HG02852 (cell line): ENCODE data around the gene NEGR1.

Experiments used
- ATAC-seq: cut with Tn5 transposase; IDR thresholded peaks from one replicate; pipeline ENCODE4 v1.9.1; 2021; ENCODE audit warnings: mild to moderate bottlenecking, moderate library complexity; ENCODE audit not compliant: unreplicated experiment

The NEGR1 gene

DNA sequence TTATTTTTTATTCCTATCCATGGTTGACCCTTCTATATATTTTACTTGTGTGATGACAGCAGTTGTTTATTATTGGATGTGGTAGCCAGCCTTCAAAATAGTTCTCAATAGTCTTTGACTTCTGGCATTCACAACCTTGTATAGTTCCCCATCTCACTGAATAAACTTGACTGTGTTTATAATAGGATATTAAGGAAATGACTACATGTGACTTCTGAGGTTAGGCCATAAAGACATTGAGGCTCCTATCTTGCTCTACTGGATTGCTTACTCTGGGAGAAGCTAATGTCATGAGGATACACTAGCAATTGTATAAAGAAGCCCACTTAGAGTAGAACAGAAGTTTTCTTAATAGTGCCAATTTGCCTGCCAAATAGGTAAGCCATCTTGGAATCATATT is 231.8 kb downstream of the NEGR1 start:
- ATAC-seq: no peak

DNA sequence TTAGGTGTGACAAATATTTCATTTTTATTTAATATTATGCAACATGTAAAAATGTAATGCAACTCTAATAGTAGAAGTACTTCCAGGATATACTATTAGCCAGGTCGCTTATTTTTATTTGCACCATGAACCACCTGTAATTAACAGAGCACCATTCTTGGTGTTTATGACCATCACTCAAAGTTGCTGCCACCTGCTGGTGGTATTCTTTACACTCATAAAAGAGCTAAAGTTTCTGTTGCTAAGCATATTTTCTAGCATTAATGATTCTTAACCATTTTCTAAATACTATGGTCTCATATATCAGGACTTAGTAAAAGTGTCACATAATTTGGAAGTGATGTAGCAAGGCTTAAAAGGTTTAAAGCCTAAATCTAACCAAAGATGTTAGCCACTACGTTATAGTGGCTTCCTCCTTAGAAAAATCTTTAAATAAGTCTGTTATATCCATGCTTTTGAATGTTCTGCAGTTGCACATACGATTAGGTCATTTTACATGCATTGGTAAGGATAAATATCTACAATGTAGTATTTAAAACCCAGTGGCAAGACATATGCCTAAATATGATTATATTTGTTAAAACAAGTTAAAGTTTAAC is 244.5 kb downstream of the NEGR1 start:
- ATAC-seq: peak; percentile 69

DNA sequence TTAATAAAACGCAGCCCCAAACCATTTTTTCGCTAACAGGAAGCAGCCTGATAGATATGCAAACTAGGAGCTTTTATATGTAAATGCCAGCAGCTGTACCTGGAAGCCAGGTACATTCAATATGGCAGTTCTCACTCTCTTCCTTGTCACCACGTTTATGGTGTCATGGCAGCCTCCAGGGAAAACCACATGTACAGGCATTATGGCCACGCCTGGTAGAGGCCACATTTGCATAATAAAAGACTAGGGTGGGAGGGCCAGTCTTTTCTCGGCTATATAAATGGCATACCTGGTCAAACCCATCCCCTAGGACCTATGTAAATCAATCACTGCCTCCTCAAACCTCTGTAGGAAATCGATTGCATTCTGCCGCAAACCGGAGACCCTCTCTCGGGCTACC is 247.5 kb downstream of the NEGR1 start:
- no peak for ATAC-seq

DNA sequence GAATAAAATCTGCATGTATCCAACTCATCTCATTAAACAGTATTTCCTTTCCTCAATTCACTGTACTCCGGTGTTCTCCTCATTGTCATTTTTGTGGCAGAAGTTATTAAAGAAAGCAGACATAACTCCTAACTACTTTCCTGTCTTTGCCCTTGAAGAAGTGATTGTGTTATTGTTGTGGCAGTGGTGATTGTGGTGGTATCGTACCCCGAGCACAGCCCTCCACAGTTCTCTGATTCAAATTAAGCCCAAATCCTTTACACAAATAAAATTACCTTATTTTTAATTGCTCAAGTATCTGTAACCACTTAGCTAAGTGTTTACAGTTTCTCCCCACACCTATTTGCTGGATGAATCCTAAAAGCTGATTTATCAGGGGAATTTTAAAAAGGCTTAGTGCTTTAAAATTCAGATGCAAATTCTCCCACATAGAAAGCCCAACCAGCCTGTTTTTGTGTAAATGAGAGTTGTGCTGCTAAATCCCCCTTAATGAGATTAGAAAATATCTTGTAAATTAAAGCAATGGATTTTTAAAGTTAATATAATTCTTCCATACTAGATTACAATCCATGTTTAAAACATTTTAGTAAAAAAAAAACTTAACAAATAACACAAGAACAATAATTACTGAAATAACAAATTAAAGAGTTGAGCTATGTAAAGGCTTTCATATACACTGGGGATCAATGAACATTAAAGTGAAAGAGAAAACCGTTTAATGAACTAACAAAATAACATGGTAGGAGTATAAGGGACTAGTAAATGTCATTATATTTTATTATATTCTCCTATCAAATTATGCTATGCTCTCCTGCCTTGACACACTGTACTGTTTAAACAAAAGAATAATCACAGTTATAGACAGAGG is 259.0 kb downstream of the NEGR1 start:
- ATAC-seq: no peak

DNA sequence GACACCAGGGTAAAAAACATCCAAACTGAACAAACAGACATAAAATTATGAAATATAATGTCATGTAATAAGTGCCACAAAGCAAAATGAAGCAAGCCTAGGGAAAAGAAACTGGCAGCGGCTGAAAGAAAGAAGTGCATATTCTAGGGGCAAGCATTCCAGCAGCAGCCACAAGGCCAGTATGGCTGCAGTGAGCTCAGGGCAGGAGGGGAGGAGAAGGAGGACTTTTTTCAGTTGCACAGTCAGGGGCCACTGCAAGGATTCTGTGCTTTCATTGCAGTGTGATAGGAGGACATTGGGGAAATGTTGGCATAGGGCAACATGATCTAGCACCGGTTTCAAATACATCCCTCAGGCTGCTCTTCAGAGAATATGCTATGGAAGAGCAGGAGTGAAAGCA is 263.8 kb downstream of the NEGR1 start:
- ATAC-seq: no peak

DNA sequence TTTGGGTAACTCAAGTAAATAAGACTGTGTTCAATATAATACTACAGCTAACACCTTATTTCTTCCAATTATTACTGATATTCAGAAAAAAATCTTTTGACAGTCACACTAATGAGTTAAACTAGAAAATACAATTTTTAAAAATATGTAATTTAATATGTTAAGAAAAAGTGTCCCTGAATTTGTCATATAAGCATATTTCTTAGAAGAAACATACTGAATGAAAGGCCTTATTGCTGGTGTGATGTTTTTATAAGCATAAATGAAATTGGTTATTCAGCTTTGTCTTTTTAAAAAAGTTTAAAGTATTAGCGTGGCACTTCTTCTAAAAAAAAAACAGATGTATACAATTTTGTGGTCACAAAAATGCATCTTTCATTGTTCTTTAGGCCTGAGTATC is 267.3 kb downstream of the NEGR1 start:
- ATAC-seq: no peak

DNA sequence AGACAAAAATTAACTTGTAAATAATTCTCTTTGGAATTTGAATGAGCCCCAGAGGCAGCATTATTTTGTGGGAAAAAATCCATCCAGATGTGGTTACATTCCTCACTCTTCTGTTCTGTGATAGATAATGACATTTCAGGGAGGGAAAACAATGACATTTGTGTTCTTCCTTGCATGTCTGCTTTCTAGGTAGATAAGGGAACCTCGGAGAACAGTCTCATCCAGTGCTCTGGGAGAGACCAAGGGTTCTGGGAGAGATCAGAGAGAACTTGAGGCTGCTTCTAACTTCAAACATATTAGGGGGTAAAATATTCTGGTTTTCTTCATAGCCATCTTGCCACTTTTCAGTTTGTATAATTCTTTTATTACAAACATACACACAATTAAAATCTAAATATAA is 269.2 kb downstream of the NEGR1 start:
- ATAC-seq: no peak

DNA sequence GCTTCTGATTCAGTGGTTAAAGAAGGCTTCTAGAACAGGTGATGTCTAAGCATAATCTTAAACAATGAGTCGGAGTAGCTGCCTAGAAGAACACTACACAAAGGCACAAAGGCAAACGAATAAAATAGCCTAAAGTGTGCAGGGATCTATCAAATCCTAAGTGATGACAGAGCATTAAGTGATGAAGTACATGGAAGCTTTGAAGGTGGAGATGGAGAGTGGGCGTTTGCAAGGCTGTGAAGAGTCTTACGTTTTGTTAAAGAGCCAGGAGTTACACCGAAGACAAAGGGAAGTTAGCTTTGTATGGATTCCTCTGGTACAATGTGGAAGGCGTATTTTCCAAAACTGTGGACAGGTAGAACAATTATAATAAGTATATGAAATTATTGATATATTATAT is 270.6 kb downstream of the NEGR1 start:
- no peak for ATAC-seq

DNA sequence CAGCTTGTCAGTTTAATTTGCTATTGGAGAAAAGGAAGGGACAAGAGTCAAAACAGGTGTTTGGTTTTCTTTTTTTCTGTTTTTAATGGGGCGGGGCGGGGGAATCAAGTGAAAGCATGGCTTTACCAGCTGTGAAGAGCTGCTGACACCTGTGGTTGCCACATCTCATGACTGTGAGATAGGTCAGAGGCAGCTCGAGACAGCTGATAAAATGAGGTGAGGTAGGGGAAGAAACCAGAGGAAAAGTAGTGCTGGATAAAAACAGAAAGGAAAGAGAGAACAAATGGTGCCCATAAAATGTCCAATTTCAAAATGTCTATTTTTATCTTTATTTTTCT is 272.3 kb downstream of the NEGR1 start:
- ATAC-seq: no peak

DNA sequence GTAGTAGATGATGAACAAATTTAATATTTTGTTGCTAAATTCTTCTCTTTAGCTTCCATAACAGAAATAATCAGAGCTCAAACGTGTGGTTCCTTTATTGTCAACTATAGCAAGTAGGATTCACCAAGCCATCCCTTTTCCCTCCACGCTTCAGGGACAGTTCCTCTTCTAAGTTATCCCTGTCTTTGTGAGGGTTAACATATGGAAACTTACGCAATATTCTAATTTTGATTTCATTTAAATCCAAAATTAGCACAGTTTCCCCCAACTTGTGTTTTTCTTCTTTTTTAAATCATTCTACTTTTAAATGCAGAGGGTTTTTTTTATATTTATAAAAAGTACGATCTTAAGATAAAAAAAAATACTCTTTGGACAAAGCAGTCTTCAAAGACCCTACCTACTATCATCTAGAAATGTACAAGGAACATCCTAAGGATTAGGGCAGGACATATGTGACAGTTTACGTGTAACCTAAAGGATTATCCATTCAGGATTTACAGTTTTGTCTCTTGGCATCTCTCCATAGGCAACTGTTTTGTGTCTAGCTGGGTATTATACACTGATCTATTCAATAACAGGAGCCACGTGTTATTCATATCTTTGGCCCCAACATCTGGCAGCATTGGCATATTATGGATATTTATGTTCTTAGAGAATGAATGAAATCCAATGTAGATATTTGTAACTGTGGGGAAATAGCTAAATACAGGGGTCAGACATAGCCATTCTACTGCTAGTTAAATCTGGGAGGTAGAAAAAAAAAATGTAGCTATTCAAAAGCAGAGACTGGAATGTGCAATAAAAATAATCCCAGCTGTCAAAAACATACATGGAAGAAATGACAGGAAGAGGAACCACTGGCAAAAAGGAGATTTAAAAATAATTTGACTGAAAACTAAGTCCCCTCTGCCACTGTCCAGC is 272.9 kb downstream of the NEGR1 start:
- no peak for ATAC-seq

DNA sequence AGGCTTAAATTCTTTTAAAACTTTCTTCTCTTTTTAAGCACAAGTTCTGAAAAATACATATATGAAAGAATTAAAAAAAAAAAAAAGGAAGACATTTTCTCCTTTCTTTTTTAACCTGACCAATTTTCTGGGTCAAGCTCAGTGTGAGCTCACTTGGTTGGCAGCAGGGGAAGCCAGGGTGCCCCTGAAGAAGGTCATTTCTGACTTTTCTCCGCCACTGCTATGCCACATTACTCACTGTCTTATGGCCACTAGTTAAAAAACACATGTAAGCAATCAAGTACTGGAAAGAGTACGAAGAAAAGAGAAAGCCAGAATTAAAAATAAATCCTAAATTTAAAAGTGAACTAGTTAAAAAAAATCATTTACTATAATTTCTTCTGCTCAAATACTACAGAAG is 275.0 kb downstream of the NEGR1 start:
- no peak for ATAC-seq

DNA sequence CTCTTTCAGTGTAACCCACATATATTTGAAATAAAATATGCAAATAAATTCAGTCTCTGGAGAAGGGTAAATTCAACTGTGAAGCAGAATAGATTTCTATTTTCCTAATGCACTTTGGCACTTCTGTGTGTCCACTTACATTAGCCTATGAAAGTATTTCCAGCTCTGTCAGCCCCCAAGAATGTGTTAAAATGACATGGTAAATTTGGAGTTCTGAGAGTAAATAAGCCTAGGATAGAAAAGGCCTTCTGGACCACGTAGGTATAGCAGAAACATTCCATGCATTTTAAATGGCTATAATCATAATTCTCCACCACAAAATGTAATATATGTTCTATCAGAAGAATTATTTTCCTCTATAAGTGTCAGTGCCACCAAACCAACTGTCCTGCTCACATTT is 276.2 kb downstream of the NEGR1 start:
- ATAC-seq: no peak

DNA sequence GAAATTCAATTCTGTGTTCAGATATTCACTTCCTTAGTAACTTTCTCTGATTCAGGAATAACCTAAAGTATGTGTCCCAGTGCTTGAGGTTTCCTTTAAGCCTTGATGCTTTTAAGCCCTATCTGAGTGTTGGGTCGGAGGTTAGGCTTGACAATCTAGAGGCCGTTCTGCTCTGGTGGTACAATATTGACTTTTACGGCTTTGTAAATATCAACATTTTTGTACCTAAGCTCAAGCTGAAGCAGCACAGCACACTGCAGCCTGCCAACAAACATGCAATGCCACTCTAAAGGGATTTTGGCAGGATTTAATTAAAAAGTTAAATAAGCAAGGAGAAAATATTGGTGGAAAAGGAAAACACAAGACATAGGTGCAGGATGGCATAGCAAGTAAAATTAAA is 279.2 kb downstream of the NEGR1 start:
- no peak for ATAC-seq

DNA sequence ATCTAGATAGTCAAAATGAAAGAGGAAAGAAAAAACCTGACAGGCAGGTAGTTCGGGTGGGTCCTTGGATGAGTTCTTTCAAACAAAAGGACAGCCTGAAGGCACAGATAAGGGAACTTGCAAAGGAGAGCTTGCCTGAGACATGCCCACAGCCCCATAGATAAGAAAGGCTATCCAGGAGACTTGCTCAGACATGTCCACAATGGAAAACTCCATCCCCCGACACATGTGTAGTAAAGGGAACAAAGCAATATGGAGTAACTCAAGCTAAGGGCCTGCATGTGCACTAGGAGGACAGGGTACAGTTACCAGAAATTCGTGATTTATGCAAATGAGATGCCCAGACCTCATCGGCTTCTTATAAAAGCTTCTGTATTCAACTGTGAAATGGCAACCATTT is 281.5 kb downstream of the NEGR1 start:
- ATAC-seq: no peak

DNA sequence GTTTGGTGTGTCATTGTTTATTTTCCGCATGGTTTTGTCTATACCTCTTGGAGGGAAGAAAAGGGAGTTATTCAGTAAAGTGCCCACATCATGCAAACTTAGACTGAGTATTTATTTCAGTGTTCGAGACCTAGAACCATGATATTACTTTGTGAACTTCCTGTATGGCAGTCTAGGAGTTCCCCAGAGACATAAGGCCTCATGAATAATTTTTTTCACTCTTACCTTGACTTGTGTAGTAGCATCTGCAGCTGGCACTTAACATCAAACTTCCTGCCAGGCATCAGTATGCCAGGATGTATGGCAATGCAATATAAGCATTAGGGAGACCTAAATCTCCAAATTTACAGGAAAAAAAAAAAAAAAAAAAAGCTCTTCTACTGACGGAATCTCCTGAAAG is 287.7 kb downstream of the NEGR1 start:
- ATAC-seq: no peak

DNA sequence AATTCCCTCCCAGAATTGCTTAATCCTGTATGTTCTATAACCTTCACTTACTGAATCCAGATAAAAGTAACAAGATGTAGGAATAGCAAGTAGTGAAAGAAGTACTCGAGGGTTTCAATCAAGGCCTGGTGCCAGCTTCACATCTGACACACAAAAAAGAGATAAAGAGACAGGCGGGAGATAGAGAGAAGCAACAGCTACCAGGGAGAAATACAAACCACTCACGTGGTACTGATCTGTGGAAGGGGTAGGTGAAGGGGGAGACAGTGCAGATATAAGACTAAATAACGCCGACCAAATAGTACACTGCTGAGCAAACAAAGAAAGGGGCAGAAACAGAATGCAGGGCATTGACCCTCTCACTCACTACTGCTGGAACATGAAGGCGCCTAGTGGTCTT is 295.2 kb downstream of the NEGR1 start:
- no peak for ATAC-seq

DNA sequence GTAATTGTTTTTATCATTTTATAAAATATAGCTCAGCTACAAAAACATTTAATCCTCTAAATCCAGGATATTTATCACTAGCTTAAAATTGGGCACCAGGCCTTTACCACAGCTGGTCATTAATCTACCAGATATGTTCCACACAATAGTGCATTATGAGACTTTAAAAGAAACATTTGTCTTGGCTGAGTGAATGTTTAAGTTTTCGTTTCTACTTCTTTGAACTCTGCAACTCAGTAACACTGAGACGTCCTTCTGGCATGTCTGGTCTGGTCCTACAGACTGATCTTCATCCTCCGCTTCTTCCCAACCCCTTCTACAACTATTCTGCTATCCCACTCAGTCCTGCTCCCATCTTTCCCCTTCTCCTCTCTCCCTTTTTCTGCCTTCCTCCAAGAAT is 296.2 kb downstream of the NEGR1 start:
- no peak for ATAC-seq

DNA sequence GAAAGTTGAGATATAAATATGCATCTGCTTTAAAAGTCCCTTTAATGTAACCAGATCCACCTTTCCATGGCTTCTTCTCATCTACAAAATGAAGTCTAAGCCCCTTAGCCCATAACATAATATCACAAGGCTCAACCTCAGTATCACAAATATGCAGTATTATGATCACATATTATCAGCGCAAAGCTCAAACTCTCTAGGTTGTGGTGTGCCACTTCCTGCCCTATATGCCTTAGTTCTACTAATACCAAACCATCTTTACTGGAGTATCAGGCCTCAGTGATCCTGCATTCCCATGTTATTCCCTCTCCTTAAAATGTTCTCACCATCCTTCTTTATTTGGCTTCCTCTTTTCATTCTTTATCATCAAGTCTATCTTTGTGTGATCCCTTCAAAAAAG is 301.8 kb downstream of the NEGR1 start:
- no peak for ATAC-seq

DNA sequence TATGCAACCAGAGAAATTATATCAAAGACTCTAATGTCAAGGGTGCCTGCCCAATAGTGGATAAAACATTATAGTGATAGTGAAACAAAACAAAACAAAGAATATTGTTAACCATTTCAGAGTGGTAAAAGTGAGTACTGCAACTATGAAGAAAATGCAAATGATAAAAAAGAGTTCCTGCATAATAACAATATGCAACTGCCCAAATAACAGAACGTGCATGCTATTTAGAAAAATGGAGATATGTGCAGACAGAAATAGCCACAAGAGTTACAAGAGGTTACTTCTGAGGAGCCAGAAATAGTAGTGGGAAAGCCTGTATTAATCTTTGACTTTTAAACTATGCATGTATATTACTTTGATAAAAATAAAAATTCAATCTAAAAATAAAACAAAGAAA is 302.5 kb downstream of the NEGR1 start:
- ATAC-seq: no peak

DNA sequence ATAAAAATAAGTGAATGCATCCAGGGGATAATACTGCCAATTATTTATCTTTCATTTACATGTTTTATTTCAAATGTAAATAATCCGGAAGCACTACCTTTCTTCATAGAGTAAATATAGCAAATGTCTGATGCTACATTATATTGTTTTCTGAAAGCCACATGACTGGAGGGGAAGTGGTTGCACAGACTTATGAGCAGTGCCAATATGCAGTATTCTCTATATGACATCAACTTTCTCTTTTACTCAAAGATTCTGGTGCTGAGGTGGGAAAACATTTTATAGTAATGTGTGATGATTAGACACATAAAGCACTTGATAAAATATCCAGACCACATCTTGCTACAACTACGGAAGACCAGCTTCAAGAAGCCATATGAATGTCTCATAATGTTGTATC is 314.7 kb downstream of the NEGR1 start:
- peak; percentile 87 for ATAC-seq

DNA sequence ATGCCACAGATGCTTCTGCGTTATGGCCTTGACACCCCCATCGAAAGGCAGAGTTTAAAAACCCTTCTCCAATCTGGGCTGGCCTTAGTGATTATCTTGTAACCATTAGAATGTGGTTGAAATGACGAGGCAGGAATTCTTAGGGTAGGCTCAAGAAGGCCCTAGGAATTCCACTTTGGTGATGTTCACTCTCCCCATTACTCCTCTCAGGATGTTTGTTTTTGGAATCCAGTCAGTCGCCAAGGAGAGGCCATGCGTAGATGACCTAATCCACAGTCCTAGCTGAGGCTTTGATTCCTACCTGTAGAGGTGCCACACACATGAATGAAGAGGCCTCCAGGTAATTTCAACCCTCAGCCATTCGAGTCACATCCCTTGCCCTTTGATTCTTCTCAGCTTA is 318.2 kb downstream of the NEGR1 start:
- no peak for ATAC-seq
